Breast epithelium (tissue), 4 donors: ENCODE data around the gene PRKAB1. TPM values are rescaled to one million over a fixed set of nuclear protein-coding genes. Genes with fewer than 3 reads are reported as not detected.
"Not testable (repeated sequence)": the region's sequence is repeated elsewhere in the genome, so short reads cannot be mapped to it uniquely, and the experiment has no call there.

Experiments used
- DNase-seq, 2 donors: peaks; one replicate each; pipeline ENCODE4 v3.0.0-alpha.2; 2019; ENCODE audit warnings: low spot score in 2 of 2
- H3K27ac ChIP-seq, 2 donors: fragments of 200-600 bp; sonication (generic) in 1 of 2; one replicate each; pipeline ENCODE4 v1.5.1; 2016 to 2019; ENCODE audit warnings: mild to moderate bottlenecking in 1 of 2
- H3K27me3 ChIP-seq, 2 donors: fragments of 200-600 bp; sonication (generic) in 1 of 2; one replicate each; pipeline versions ENCODE4 v1.5.1 to v1.6.0; 2017 to 2019; ENCODE audit warnings: control low read depth in 1 of 2, mild to moderate bottlenecking in 1 of 2
- H3K36me3 ChIP-seq: fragments of 200-600 bp; one replicate; pipeline ENCODE4 v1.5.1; 2019
- H3K4me1 ChIP-seq, 2 donors: fragments of 200-600 bp; sonication (generic); one replicate each; pipeline ENCODE4 v1.5.1; 2016 to 2019; ENCODE audit warnings: control low read depth in 1 of 2
- H3K4me3 ChIP-seq, 3 donors: fragments of 200-600 bp; sonication (generic); 1 replicate in 2 of 3; 2 replicates in 1 of 3; pipeline ENCODE4 v1.5.1; 2016 to 2019; ENCODE audit warnings: mild to moderate bottlenecking in 3 of 3, moderate library complexity in 2 of 3
- H3K9me3 ChIP-seq, 2 donors: fragments of 200-600 bp; sonication (generic) in 1 of 2; one replicate each; pipeline ENCODE4 v1.5.1; 2016 to 2019; ENCODE audit warnings: control low read depth in 1 of 2
- CTCF ChIP-seq, 3 donors: fragments of 450-650 bp; IDR thresholded peaks; one replicate each; pipeline ENCODE4 v1.5.1; 2016 to 2017; ENCODE audit warnings: antibody characterized with exemption in 3 of 3, mild to moderate bottlenecking in 3 of 3, moderate library complexity in 3 of 3
- POLR2A ChIP-seq: fragments of 450-650 bp; IDR thresholded peaks from one replicate; pipeline ENCODE4 v1.6.1; 2016; ENCODE audit warnings: antibody characterized with exemption, mild to moderate bottlenecking, moderate library complexity
- POLR2AphosphoS5 ChIP-seq, 3 donors: sonication (generic); formaldehyde crosslinking; IDR thresholded peaks; one replicate each; pipeline ENCODE4 v1.6.1; 2017; ENCODE audit warnings: antibody characterized with exemption in 3 of 3
- intact Hi-C: fragments of 100-400 bp; cut with DNase I; formaldehyde crosslinking; loops from one replicate; pipeline ENCODE4 v1.15.1; 2023; ENCODE audit warnings: low total_unique reads
- total RNA-seq, 3 donors: library from RNA; depleted of rRNA; stranded (reverse); fragments of >200 nt; gene quantifications; one replicate each; pipeline ENCODE4 v1.1.0, GENCODE V29; 2016

PRKAB1 gene
- total RNA-seq, 3 donors from 2014 or later, result 20.2 to 39.0 (median 31.9) TPM

GRCh38 chr12:119652665-119653064 lies 15.3 kb upstream of the PRKAB1 start:
- Histone ChIP-seq H3K27ac (no peak overlapping the region), H3K4me3 (no peak overlapping the region), H3K9me3 (peaks cover 9 to 17% of the 10 kb centered on the region in 2 donors), H3K36me3 (no peaks in the 10 kb centered on the region), H3K27me3 (no peaks in the 10 kb centered on the region), H3K4me1 (no peaks in the 10 kb centered on the region)
- intact Hi-C loops, result no loop called here
- no peak for TF ChIP-seq POLR2AphosphoS5 (IDR thresholded peaks at IDR 0.05)
- TF ChIP-seq POLR2A, result no peak
- DNase-seq, result no peak

- intact Hi-C loops, H3K27ac ChIP-seq, DNase-seq, H3K4me3 ChIP-seq, H3K27me3 ChIP-seq, H3K36me3 ChIP-seq, H3K4me1 ChIP-seq: not testable (repeated sequence)
- H3K9me3 ChIP-seq, result peaks cover 9 to 17% of the 10 kb centered on the region in 2 donors
These were observed 10.9 kb upstream of the PRKAB1 start for GRCh38 chr12:119657001-119657400.

GRCh38 chr12:119658166-119658565 lies 9.8 kb upstream of the PRKAB1 start:
- H3K27me3 ChIP-seq, DNase-seq, H3K4me3 ChIP-seq, H3K36me3 ChIP-seq, H3K27ac ChIP-seq, H3K9me3 ChIP-seq, H3K4me1 ChIP-seq, intact Hi-C loops: not testable (repeated sequence)

- Histone ChIP-seq H3K36me3 (no peaks in the 10 kb centered on the region), H3K27me3 (no peaks in the 10 kb centered on the region), H3K27ac (no peak overlapping the region), H3K9me3 (no peaks in the 10 kb centered on the region), H3K4me3 (no peak overlapping the region), H3K4me1 (no peaks in the 10 kb centered on the region)
- intact Hi-C loops, result no loop called here
- no peak for DNase-seq
- TF ChIP-seq CTCF (IDR thresholded peaks at IDR 0.05) (peak; percentile 30 to 60 (median 58)), POLR2AphosphoS5 (IDR thresholded peaks at IDR 0.05) (no peak)
These were observed 8.5 kb upstream of the PRKAB1 start for GRCh38 chr12:119659289-119659897.

GRCh38 chr12:119660076-119660475 lies 7.9 kb upstream of the PRKAB1 start:
- intact Hi-C loops, result no loop called here
- Histone ChIP-seq H3K4me1 (no peaks in the 10 kb centered on the region), H3K36me3 (no peaks in the 10 kb centered on the region), H3K27me3 (no peaks in the 10 kb centered on the region), H3K4me3 (no peak overlapping the region), H3K9me3 (no peaks in the 10 kb centered on the region), H3K27ac (no peak overlapping the region)
- no peak for TF ChIP-seq CTCF (IDR thresholded peaks at IDR 0.05)
- no peak for TF ChIP-seq POLR2A
- TF ChIP-seq POLR2AphosphoS5 (IDR thresholded peaks at IDR 0.05), result no peak
- no peak for DNase-seq

- intact Hi-C loops, result no loop called here
- Histone ChIP-seq H3K27ac (no peak overlapping the region), H3K4me1 (no peaks in the 10 kb centered on the region), H3K4me3 (no peak overlapping the region), H3K9me3 (no peaks in the 10 kb centered on the region), H3K36me3 (no peaks in the 10 kb centered on the region), H3K27me3 (no peaks in the 10 kb centered on the region)
- no peak for DNase-seq
- TF ChIP-seq POLR2A (no peak), CTCF (IDR thresholded peaks at IDR 0.05) (no peak), POLR2AphosphoS5 (IDR thresholded peaks at IDR 0.05) (no peak)
These were observed 6.1 kb upstream of the PRKAB1 start for GRCh38 chr12:119661882-119662281.

GRCh38 chr12:119664642-119665041 lies 3.3 kb upstream of the PRKAB1 start:
- peaks cover 0 to 3% of the 10 kb centered on the region in 2 donors for H3K4me1 ChIP-seq
- no peak overlapping the region for H3K4me3 ChIP-seq
- H3K27ac ChIP-seq, result no peak overlapping the region
- intact Hi-C loops, result no loop called here
- H3K36me3 ChIP-seq, result no peaks in the 10 kb centered on the region
- no peak for TF ChIP-seq CTCF (IDR thresholded peaks at IDR 0.05)
- TF ChIP-seq POLR2AphosphoS5 (IDR thresholded peaks at IDR 0.05), result no peak
- TF ChIP-seq POLR2A, result no peak
- no peaks in the 10 kb centered on the region for H3K9me3 ChIP-seq
- DNase-seq, result no peak
- no peaks in the 10 kb centered on the region for H3K27me3 ChIP-seq
